ENCODE data around the gene ZSCAN22.
A peak's percentile ranks its signal among the peaks of the same experiment; 100 is the strongest.

Gene ZSCAN22

DNA sequence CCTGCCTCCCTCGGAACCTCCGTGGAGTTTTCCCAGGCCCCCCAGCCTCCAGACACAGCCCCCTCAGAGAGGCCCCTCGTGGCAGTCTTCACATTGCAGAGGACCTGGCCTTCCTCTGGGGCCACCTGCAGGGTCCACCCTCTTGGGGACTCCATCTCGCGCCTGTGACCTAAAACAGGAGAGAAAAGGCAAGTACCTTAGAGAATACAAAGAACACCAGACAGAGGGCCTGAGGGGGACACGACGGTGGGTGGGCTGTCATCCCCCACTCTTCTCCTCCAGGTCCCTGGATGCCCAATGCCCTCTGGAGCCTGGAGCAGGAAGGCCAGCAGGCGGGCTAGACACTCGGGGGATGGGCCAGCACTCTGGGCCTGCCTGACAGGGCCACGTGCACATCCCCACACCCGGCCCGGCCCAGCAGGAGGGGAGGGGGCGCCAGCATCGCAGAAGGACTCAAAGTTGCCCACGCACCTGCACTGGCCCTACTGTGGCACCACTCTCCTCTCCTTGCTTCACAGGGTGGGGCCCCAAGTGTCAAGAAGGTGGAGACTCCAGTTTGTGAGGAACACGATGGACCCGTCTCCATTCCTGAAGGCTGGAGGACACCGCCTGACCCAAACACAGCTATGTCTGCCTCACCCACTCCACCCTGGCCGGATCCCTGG, 30.8 kb downstream of the ZSCAN22 start:
- no peak for DNase-seq (ENCODE audit: low read depth)
- TF ChIP-seq CTCF (IDR thresholded peaks at IDR 0.05; ENCODE audit: control insufficient read depth, insufficient read depth, low read depth, low read length, missing control alignments): no peak
- no peak overlapping the region for H3K4me3 ChIP-seq (ENCODE audit: control insufficient read depth, low read depth, low read length)

DNA sequence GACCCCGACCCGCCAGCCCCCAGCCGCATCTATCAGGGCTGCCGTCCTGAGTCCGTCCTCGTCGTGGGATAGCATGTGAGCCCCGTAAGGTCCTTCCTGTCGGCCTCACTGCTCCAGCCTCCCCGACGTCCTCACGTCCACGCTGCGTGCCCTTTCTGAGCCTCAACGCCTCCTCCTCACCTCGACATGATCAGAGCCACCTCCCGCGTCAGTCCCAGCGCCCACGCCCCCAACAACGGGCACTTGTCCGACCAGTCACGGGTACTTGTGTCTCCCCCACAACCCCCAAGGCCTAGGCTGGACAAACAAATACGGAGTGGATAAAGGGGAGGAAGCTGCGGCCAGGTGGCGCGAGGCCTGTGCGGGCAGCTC, 35.1 kb downstream of the ZSCAN22 start:
- peak; percentile 10 for TF ChIP-seq CTCF (IDR thresholded peaks at IDR 0.05; ENCODE audit: control insufficient read depth, insufficient read depth, low read depth, low read length, missing control alignments)
- DNase-seq (ENCODE audit: low read depth): no peak
- H3K4me3 ChIP-seq (ENCODE audit: control insufficient read depth, low read depth, low read length): peak overlapping the region; percentile 72

DNA sequence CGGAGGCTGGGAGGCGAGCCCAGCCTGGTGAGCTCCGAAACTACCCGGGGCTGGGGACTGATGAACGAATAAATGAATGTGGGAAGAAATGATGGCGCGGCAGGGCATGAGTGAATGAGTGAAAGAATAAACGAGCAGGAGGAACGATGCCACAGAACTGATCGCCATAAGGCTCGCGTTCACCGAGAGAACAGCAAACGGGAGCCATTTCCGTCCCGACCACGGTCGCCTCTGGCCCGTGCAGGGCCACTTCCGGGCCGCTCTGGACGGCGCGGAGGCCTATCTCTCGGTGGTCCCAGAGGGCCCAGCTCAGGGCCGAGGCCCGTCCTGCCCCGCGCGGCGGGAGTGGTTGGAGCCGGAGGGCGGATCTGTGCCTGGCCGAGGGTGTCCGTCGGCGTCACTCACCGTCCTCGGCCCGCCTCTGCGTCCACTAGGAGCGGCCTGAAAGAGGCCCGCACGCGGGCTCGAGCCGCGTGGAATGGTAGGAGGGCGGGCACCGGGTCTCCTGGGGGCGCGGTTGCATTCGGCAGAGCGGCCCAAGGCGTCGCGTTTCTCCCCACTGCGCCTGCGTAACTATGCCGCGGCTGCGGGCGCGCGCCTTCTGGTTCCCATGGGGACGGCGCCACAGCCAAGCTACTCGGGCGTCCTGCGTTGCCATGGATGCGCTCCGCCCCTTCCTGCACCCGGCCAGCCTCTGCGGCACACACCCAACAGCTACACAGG, 35.6 kb downstream of the ZSCAN22 start, which contains the start of gene ZNF497:
Gene ZNF497, minus strand, starts transcription at position 480 of the 723 bp plus-strand sequence. CDS start 5,116 bp downstream, outside the sequence.
- peak within 1 kb of the TSS; percentile 72 for H3K4me3 ChIP-seq (ENCODE audit: control insufficient read depth, low read depth, low read length)
- peak; percentile 79 for DNase-seq (ENCODE audit: low read depth)
- no peak for TF ChIP-seq CTCF (IDR thresholded peaks at IDR 0.05; ENCODE audit: control insufficient read depth, insufficient read depth, low read depth, low read length, missing control alignments)

DNA sequence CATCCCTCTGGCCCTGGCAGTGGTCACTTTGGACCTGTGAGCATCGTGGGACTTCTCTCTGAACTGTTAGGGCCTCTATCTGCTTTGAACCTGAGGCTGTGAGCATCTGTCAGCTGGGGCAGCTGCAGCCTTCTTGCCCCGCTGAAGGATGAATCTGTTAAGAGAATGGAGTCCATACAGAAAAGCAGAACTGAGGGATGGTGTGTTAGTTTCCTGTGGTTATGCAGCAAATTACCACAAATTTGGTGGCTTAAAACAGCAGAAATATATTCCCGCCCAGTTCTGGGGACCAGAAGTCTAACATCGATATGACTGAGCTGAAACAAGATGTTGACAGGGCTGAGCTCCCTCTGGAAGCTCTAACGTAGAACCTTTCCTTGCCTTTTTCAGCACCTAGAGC, 37.4 kb downstream of the ZSCAN22 start:
- no peak overlapping the region for H3K4me3 ChIP-seq (ENCODE audit: control insufficient read depth, low read depth, low read length)
- no peak for DNase-seq (ENCODE audit: low read depth)
- no peak for TF ChIP-seq CTCF (IDR thresholded peaks at IDR 0.05; ENCODE audit: control insufficient read depth, insufficient read depth, low read depth, low read length, missing control alignments)

DNA sequence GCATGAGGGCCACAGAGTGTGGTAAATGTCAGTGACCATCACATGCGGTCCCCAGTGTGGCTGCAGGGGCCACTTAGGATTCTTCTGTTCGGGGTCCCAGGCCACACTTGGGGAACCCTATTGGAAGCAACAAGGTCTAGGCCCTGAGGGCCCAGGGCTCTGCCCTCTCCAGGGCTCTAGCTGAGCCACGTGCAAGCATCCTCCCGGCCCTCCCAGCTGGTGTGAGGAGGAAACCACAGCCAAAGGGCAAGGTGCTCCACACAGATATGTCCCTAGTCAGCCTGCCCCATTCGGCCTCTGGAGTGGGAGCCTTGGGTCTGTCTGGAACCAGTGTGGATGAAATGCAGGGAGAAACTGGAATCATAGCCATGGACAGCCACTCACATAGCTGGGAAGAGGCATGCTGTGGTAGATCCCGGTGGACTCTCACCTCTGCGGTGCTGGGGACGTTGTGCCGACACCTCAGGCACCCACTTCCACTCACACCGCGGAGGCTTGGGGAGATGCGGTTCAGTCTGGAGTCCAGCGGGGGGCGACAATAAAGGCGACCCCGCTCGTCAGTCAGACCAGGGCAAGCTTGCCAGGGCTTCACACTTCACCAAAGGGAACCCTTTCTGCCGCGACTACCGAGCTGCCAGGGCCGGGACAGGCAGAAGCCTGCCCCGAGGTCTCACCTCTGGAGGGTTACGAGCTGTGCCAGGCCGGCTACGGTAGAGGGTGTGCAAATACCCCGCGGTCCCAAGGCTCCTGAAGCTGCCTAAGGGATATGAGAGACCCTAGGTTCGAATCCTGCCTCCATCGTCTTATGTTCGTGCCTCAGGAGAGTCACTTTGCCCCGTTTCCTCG, 40.0 kb downstream of the ZSCAN22 start:
- no peak for TF ChIP-seq CTCF (IDR thresholded peaks at IDR 0.05; ENCODE audit: control insufficient read depth, insufficient read depth, low read depth, low read length, missing control alignments)
- H3K4me3 ChIP-seq (ENCODE audit: control insufficient read depth, low read depth, low read length): no peak overlapping the region
- DNase-seq (ENCODE audit: low read depth): no peak

DNA sequence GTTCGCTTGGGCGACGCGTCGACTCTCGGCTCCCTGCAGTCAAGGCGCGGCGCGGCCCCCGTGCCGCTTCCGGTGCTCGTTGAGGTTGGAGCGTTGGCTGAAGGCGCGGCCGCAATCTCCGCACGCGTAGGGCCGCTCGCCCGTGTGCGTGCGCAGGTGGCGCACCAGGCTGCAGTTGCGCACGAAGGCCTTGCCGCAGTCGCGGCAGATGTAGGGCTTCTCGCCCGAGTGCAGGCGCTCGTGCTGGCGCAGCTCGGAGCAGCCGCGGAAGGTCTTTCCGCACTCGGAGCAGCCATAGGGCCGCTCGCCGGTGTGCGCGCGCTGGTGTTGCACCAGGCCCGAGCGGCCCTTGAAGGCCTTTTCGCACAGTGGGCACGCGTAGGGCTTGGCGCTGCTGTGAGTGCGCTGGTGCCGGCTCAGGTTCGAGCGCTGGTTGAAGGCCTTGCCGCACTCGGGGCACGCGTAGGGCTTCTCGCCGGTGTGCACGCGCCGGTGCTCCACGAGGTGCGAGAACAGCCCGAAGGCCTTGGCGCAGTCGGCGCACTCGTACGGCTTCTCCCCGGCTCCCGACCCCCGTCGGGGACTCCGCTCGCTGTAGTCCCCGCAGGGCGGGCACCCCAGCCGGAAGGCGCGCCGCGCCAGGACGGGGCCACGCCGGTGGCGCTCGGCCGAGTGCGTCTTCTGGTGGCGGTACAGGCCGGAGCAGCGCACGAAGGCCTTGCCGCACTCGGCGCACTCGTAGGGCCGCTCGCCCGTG, 41.1 kb downstream of the ZSCAN22 start:
- no peak for DNase-seq (ENCODE audit: low read depth)
- no peak for TF ChIP-seq CTCF (IDR thresholded peaks at IDR 0.05; ENCODE audit: control insufficient read depth, insufficient read depth, low read depth, low read length, missing control alignments)
- H3K4me3 ChIP-seq (ENCODE audit: control insufficient read depth, low read depth, low read length): no peak overlapping the region

All from AG09309 (cell line).